GM19328 (cell line): ENCODE results near the gene VASP.
A peak's percentile ranks its signal among the peaks of the same experiment; 100 is the strongest.

Source experiments
- ATAC-seq: cut with Tn5 transposase; IDR thresholded peaks from one replicate; pipeline ENCODE4 v1.9.1; 2021; ENCODE audit warnings: mild to moderate bottlenecking, moderate library complexity; ENCODE audit not compliant: unreplicated experiment

The VASP gene

GRCh38 chr19:45473682-45474605, 33.3 kb upstream of the VASP start:
- ATAC-seq = no peak

- ATAC-seq = no peak
These were observed 32.4 kb upstream of the VASP start for GRCh38 chr19:45474606-45475521.

GRCh38 chr19:45475537-45476291, 31.6 kb upstream of the VASP start:
- ATAC-seq = no peak

- ATAC-seq = no peak
These were observed 31.0 kb upstream of the VASP start for GRCh38 chr19:45476304-45476703.

- no peak for ATAC-seq
These were observed 30.1 kb upstream of the VASP start for GRCh38 chr19:45477186-45477585.

GRCh38 chr19:45477713-45478453, 29.4 kb upstream of the VASP start:
- no peak for ATAC-seq

- ATAC-seq = peak; percentile 57
These were observed 28.6 kb upstream of the VASP start for GRCh38 chr19:45478454-45479238.

GRCh38 chr19:45483033-45483432, 24.2 kb upstream of the VASP start:
- ATAC-seq = no peak

GRCh38 chr19:45484273-45484945, 22.9 kb upstream of the VASP start:
- no peak for ATAC-seq

GRCh38 chr19:45485305-45486077, 21.8 kb upstream of the VASP start:
- peak; percentile 86 for ATAC-seq

GRCh38 chr19:45488708-45489107, 18.6 kb upstream of the VASP start:
- no peak for ATAC-seq

GRCh38 chr19:45489216-45489855, 17.9 kb upstream of the VASP start:
- no peak for ATAC-seq

- no peak for ATAC-seq
These were observed 15.1 kb upstream of the VASP start for GRCh38 chr19:45492137-45492626.

GRCh38 chr19:45492627-45493470, 14.4 kb upstream of the VASP start:
- no peak for ATAC-seq

- ATAC-seq = no peak
These were observed 12.9 kb upstream of the VASP start for GRCh38 chr19:45494261-45494916.

- no peak for ATAC-seq
These were observed 12.1 kb upstream of the VASP start for GRCh38 chr19:45495178-45495577.
